Upper lobe of right lung (tissue), 1 donor: ENCODE data around the gene CCDC159. TPM values are rescaled to one million over a fixed set of nuclear protein-coding genes. Genes with fewer than 3 reads are reported as not detected.

Source experiments
- ATAC-seq: fragments of 200-7000 bp; cut with Tn5 transposase; one replicate; pipeline ENCODE4 v1.9.1; 2020; ENCODE audit warnings: mild to moderate bottlenecking, moderate library complexity
- DNase-seq: peaks from one replicate; pipeline ENCODE4 v3.0.0-alpha.2; 2020
- H3K27ac ChIP-seq: fragments of 200-600 bp; one replicate; pipeline ENCODE4 v1.8.0; 2022
- H3K27me3 ChIP-seq: fragments of 200-600 bp; one replicate; pipeline ENCODE4 v1.8.0; 2022; ENCODE audit warnings: mild to moderate bottlenecking
- H3K36me3 ChIP-seq: fragments of 200-600 bp; one replicate; pipeline ENCODE4 v1.8.0; 2022
- H3K4me1 ChIP-seq: fragments of 200-600 bp; one replicate; pipeline ENCODE4 v1.8.0; 2022
- H3K4me3 ChIP-seq: fragments of 200-600 bp; one replicate; pipeline ENCODE4 v1.8.0; 2022; ENCODE audit warnings: mild to moderate bottlenecking
- H3K9me3 ChIP-seq: fragments of 200-600 bp; one replicate; pipeline ENCODE4 v1.8.0; 2022
- CTCF ChIP-seq: fragments of 200-600 bp; IDR thresholded peaks from one replicate; pipeline ENCODE4 v1.8.0; 2022; ENCODE audit warnings: antibody characterized with exemption
- intact Hi-C: fragments of 100-400 bp; cut with DNase I; formaldehyde crosslinking; loops from one replicate; pipeline ENCODE4 v1.11.0; 2022
- total RNA-seq: library from RNA; stranded (reverse); fragmentation: NEBNext Ultra II Directional; extraction: Animal tissue kit (Norgen Biotek cat#: 25700); gene quantifications from one replicate; pipeline ENCODE4 v1.2.1, GENCODE V29; 2021
- donor health status: DM: no; HTN: yes; CAD: no; lungs with severe emphysema.

The CCDC159 gene
- total RNA-seq, 1 donor from 2014 or later: 39.4 TPM

DNA sequence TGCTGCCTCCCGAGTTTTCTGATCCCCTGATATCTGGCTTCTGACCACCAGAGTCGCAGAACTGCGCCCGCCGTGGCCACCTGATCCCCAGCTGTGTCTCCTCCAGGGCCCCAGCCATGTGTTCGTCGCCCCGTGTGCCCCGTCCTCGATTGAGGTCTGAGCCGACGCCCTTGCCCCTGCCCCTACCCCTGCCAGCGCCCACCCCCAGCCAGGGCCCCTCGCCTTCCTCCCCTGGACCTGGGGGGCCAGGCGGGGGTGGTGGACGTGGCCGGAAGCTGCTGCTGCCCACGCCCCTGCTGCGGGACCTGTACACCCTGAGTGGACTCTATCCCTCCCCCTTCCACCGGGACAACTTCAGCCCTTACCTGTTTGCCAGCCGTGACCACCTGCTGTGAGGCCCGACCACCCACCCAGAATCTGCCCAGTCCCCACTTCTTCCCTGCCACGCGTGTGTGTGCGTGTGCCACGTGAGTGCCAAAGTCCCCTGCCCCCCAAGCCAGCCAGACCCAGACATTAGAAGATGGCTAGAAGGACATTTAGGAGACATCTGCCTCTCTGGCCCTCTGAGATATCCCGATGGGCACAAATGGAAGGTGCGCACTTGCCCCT lies 18.1 kb downstream of the CCDC159 start:
- intact Hi-C loops: no loop called here
- H3K4me3 ChIP-seq: no peak overlapping the region
- no peaks in the 10 kb centered on the region for H3K4me1 ChIP-seq
- H3K27me3 ChIP-seq: no peaks in the 10 kb centered on the region
- H3K36me3 ChIP-seq: peaks cover 20% of the 10 kb centered on the region
- ATAC-seq: no peak
- DNase-seq: no peak
- no peak for TF ChIP-seq CTCF
- H3K27ac ChIP-seq: no peak overlapping the region
- no peaks in the 10 kb centered on the region for H3K9me3 ChIP-seq

DNA sequence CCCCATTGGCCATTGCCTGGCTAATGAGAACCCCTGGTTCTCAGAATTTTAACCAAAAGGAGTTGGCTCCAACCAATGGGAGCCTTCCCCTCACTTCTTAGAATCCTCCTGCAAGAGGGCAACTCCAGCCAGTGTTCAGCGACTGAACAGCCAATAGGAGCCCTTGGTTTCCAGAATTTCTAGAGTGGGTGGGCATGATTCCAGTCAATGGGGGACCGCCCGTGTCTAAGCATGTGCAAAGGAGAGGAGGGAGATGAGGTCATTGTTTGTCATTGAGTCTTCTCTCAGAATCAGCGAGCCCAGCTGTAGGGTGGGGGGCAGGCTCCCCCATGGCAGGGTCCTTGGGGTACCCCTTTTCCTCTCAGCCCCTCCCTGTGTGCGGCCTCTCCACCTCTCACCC lies 18.6 kb downstream of the CCDC159 start:
- Histone ChIP-seq H3K36me3 (peaks cover 20% of the 10 kb centered on the region), H3K4me3 (no peak overlapping the region), H3K27me3 (no peaks in the 10 kb centered on the region), H3K27ac (no peak overlapping the region), H3K9me3 (no peaks in the 10 kb centered on the region), H3K4me1 (no peaks in the 10 kb centered on the region)
- no peak for DNase-seq
- intact Hi-C loops: no loop called here
- no peak for ATAC-seq
- TF ChIP-seq CTCF: no peak

DNA sequence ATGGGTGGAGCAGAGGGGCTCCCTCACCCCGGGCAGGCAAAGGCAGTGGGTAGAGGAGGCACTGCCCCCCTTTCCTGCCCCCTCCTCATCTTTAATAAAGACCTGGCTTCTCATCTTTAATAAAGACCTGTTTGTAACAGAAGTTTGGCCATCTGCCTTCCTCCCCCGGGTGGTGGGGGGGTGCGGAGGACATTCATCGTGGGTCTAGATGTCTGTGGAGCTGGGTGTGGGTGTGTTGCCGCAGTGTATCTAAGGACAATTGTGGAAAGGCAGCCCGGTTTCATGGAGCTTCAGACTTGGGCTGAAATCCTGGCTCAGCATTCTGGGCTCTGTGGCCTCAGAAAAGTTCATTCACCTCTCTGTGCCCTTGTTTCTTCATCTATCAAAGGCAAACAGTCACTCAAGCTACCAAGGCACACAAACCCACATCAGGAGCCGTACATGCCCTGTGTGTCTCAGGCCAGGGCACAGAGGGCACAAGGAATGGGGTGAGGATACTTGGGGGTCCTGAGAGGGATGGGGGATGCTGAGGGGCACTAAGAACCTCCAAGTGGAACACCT lies 19.3 kb downstream of the CCDC159 start:
- no peak for TF ChIP-seq CTCF
- H3K27me3 ChIP-seq: no peaks in the 10 kb centered on the region
- no peak for DNase-seq
- no peaks in the 10 kb centered on the region for H3K4me1 ChIP-seq
- H3K9me3 ChIP-seq: no peaks in the 10 kb centered on the region
- no peak for ATAC-seq
- peaks cover 20% of the 10 kb centered on the region for H3K36me3 ChIP-seq
- H3K4me3 ChIP-seq: no peak overlapping the region
- no peak overlapping the region for H3K27ac ChIP-seq
- intact Hi-C loops: no loop called here

DNA sequence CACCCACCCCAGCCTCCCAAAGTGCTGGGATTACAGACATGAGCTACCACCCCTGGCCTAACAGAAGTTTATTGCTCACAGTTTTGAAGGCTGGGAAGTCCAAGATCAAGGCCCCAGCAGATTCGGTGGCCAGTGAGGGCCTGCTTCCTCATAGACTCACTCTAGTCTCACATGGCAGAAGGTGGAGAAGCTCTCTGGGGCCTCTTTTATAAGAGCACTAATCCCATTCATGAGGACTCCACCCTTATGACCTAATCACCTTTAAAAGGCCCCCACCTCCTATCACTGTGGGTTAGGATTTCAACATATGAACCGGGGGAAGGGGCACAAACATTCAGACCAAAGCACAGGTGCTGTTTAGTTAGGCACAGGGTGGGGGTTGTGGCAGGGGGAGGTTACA lies 21.2 kb downstream of the CCDC159 start:
- Histone ChIP-seq H3K4me1 (no peaks in the 10 kb centered on the region), H3K9me3 (no peaks in the 10 kb centered on the region), H3K27ac (no peak overlapping the region), H3K27me3 (no peaks in the 10 kb centered on the region), H3K36me3 (peaks cover 20% of the 10 kb centered on the region), H3K4me3 (no peak overlapping the region)
- no peak for ATAC-seq
- no peak for DNase-seq
- intact Hi-C loops: no loop called here
- no peak for TF ChIP-seq CTCF

DNA sequence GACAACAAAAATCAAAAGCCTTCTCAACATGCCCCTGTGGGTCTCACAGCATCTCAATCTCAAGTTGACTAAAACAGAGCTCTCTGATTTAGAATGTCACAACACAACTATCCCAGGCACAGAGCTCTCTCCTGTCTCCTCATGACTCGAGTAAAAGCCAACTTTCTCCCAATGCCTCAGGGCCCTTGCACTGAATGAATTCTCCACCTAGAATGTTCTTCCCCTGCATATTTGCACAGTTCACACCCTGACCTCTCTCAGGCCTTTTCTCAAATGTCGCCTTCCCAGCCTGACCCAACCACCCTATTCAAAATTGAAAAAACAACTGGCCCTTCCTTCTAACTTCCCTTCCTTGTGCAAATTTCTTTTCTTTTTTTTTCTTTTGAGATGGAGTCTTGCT lies 24.4 kb downstream of the CCDC159 start:
- no peak for TF ChIP-seq CTCF
- H3K27me3 ChIP-seq: no peaks in the 10 kb centered on the region
- no peaks in the 10 kb centered on the region for H3K9me3 ChIP-seq
- peaks cover 11% of the 10 kb centered on the region for H3K4me1 ChIP-seq
- no peak for DNase-seq
- intact Hi-C loops: no loop called here
- peaks cover 4% of the 10 kb centered on the region for H3K36me3 ChIP-seq
- no peak overlapping the region for H3K4me3 ChIP-seq
- H3K27ac ChIP-seq: no peak overlapping the region
- ATAC-seq: no peak
